Loucy (cell line): ENCODE results near the gene MLST8.

Experiments
- H2AFZ ChIP-seq: fragments of 200-600 bp; sonication (generic); 2 replicates; pipeline ENCODE4 v1.6.0; 2016; ENCODE audit warnings: antibody characterized with exemption, mild to moderate bottlenecking, low read length, moderate library complexity
- H3F3A ChIP-seq: fragments of 200-600 bp; 2 replicates; pipeline ENCODE4 v1.6.0; 2016; ENCODE audit warnings: antibody characterized with exemption, low read depth, mild to moderate bottlenecking
- H3K27me3 ChIP-seq: fragments of 200-600 bp; sonication (generic); 2 replicates; pipeline ENCODE4 v1.6.1; 2014; ENCODE audit warnings: low read length, mild to moderate bottlenecking; ENCODE audit not compliant: insufficient read depth, poor library complexity, severe bottlenecking
- H3K36me3 ChIP-seq: fragments of 200-600 bp; sonication (generic); 2 replicates; pipeline ENCODE4 v1.6.1; 2016; ENCODE audit warnings: low read length; ENCODE audit not compliant: insufficient read depth
- H3K4me1 ChIP-seq: fragments of 200-600 bp; sonication (generic); 2 replicates; pipeline ENCODE4 v1.5.1; 2014; ENCODE audit warnings: low read length, mild to moderate bottlenecking; ENCODE audit not compliant: insufficient read depth, poor library complexity, severe bottlenecking
- H3K4me2 ChIP-seq: fragments of 200-600 bp; sonication (generic); 2 replicates; pipeline ENCODE4 v1.6.0; 2014; ENCODE audit warnings: antibody characterized with exemption, low read length, low read depth, mild to moderate bottlenecking; ENCODE audit not compliant: poor library complexity, severe bottlenecking
- H3K4me3 ChIP-seq: fragments of 200-600 bp; sonication (generic); 2 replicates; pipeline ENCODE4 v1.5.1; 2014; ENCODE audit warnings: low read length, mild to moderate bottlenecking, mixed read lengths; ENCODE audit not compliant: poor library complexity, severe bottlenecking
- H3K79me2 ChIP-seq: fragments of 200-600 bp; sonication (generic); 2 replicates; pipeline ENCODE4 v1.6.1; 2014; ENCODE audit warnings: low read length; ENCODE audit not compliant: insufficient read depth
- H3K9ac ChIP-seq: fragments of 200-600 bp; sonication (generic); 2 replicates; pipeline ENCODE4 v1.6.0; 2014; ENCODE audit warnings: mild to moderate bottlenecking, low read depth, low read length, moderate library complexity; ENCODE audit not compliant: poor library complexity, severe bottlenecking
- H3K9me2 ChIP-seq: fragments of 200-600 bp; sonication (generic); replicated peaks from 2 replicates; pipeline ENCODE4 v1.6.1; 2016; ENCODE audit warnings: low read depth, low read length, mixed read lengths
- H3K9me3 ChIP-seq: fragments of 200-600 bp; sonication (generic); 2 replicates; pipeline ENCODE4 v1.6.1; 2014; ENCODE audit warnings: mild to moderate bottlenecking, antibody characterized with exemption, low read length, low read depth; ENCODE audit not compliant: insufficient read depth
- H4K20me1 ChIP-seq: fragments of 200-600 bp; sonication (generic); 2 replicates; pipeline ENCODE4 v1.6.0; 2014; ENCODE audit warnings: antibody characterized with exemption, low read length, mild to moderate bottlenecking; ENCODE audit not compliant: insufficient read depth, poor library complexity, severe bottlenecking
- EZH2phosphoT487 ChIP-seq: fragments of 200-600 bp; IDR thresholded peaks from 2 replicates; pipeline ENCODE4 v1.6.1; 2018; ENCODE audit warnings: antibody characterized with exemption, mild to moderate bottlenecking, moderate library complexity, borderline replicate concordance
- TF ChIP-seq, protein P1 (sequence below): fragments of 200-600 bp; sonication (generic); conservative IDR thresholded peaks from 2 replicates; pipeline ENCODE4 v1.5.1; 2014; ENCODE audit warnings: mild to moderate bottlenecking, antibody characterized with exemption, low read length

MLST8 gene

DNA sequence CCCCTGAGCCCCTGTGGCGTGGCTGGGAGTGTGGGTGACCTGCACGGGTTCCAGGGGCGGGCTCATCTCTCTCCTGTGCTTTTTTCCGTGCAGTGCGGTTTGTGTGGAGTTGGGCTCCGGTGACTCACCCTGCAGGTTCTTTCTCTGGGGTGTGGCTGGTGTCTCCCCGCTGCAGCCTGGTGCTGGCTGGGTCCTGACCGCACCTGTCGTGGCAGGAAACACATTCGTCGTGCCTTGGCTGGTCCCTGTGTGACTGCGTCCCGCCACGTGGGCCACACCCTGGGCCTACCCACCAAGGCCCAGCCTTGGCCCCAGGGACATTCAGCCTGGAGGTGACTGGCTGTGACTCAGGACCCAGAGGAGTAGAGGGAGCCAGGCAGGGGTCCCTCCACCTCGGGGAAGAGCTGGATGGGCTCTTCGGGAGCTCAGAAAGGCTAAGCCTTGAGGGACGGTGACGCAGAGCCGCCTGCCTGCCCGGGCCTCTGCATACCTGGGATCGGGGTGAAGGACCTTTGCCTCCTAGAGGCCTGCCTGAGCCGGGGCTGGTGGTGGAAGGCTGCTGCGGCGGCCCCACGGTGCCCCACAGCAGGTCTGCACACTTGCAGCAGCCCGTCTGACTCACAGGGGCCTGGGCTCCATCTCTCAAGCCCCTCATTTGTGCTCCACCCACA is 41.9 kb upstream of the MLST8 start:
- H3K9me2 ChIP-seq, result no peaks in the 10 kb centered on the region
- peaks cover 6% of the 10 kb centered on the region for H4K20me1 ChIP-seq
- TF ChIP-seq, protein P1, sequence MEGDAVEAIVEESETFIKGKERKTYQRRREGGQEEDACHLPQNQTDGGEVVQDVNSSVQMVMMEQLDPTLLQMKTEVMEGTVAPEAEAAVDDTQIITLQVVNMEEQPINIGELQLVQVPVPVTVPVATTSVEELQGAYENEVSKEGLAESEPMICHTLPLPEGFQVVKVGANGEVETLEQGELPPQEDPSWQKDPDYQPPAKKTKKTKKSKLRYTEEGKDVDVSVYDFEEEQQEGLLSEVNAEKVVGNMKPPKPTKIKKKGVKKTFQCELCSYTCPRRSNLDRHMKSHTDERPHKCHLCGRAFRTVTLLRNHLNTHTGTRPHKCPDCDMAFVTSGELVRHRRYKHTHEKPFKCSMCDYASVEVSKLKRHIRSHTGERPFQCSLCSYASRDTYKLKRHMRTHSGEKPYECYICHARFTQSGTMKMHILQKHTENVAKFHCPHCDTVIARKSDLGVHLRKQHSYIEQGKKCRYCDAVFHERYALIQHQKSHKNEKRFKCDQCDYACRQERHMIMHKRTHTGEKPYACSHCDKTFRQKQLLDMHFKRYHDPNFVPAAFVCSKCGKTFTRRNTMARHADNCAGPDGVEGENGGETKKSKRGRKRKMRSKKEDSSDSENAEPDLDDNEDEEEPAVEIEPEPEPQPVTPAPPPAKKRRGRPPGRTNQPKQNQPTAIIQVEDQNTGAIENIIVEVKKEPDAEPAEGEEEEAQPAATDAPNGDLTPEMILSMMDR, result no peak
- TF ChIP-seq EZH2phosphoT487, result no peak
- H3K9me3 ChIP-seq, result no peaks in the 10 kb centered on the region
- no peaks in the 10 kb centered on the region for H3F3A ChIP-seq
- H3K27me3 ChIP-seq, result no peaks in the 10 kb centered on the region
- H3K9ac ChIP-seq, result no peak overlapping the region
- no peak overlapping the region for H2AFZ ChIP-seq
- H3K4me1 ChIP-seq, result no peaks in the 10 kb centered on the region
- peaks cover 45% of the 10 kb centered on the region; the same call in 1 of the 2 replicates for H3K79me2 ChIP-seq
- no peak overlapping the region for H3K4me2 ChIP-seq
- H3K36me3 ChIP-seq, result no peaks in the 10 kb centered on the region
- H3K4me3 ChIP-seq, result no peak overlapping the region

DNA sequence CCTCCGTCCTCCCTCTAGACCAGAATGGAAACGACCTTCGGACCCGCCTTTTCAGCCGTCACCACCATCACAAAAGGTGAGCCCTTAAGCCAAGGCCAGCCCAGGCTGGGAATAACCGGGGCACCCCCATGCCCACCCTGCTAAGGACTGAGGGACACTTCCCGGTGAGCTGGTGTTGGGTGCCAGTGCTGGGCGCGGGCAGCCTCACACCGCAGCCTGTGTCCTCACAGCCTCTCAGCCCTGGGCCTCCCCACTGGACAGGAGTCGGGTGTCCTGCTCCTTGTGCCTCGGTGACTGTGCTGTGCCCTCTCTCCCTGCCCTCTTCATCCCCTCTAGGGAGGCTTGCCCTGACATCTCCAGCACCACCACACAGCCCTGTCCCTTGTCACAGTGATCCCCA is 39.4 kb upstream of the MLST8 start:
- H3K4me3 ChIP-seq, result no peak overlapping the region
- H2AFZ ChIP-seq, result no peak overlapping the region
- H4K20me1 ChIP-seq, result no peaks in the 10 kb centered on the region
- H3K9me3 ChIP-seq, result no peaks in the 10 kb centered on the region
- no peak overlapping the region for H3K4me2 ChIP-seq
- no peaks in the 10 kb centered on the region for H3F3A ChIP-seq
- no peaks in the 10 kb centered on the region for H3K4me1 ChIP-seq
- TF ChIP-seq, protein P1, result no peak
- TF ChIP-seq EZH2phosphoT487, result no peak
- peaks cover 26% of the 10 kb centered on the region; the same call in 1 of the 2 replicates for H3K79me2 ChIP-seq
- H3K27me3 ChIP-seq, result no peaks in the 10 kb centered on the region
- no peaks in the 10 kb centered on the region for H3K36me3 ChIP-seq
- no peak overlapping the region for H3K9ac ChIP-seq
- no peaks in the 10 kb centered on the region for H3K9me2 ChIP-seq

DNA sequence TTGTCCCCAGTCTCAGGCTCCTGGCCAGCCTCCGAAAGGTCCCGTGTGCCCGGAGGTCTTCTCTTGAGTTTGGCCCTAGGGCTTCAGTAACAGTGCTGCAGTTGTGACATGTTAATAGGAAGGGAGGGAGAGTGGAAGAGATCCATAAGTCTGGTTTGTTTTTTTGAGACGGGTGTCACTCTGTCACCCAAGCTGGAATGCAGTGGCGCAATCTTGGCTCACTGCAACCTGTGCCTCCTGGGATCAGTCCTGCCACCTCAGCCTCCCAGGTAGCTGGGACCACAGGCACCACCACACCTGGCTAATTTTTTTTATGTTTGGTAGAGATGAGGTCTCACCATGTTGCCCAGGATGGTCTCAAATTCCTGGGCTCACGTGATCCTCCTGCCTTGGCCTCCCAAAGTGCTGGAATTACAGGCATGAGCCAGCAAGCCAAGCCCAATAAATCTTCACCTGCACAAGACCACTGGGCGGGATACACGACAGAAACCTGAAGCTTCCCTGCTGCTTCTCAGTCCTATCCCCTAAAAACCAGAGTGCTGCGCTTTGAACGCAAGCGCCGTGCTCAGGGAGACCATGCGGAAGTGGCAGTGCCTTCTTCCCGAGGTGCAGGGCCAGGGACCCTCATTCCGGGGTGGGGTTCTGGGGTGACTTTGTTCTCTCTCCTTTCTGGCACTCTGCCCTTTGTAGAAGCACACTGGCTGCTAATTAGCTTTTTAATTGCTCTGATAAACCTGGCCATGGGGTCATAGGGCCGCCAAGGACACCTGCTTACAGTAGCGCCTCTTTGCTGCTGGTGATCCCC is 38.8 kb upstream of the MLST8 start:
- H3K36me3 ChIP-seq, result no peaks in the 10 kb centered on the region
- peaks cover 23% of the 10 kb centered on the region; the same call in 1 of the 2 replicates for H3K79me2 ChIP-seq
- H3K4me3 ChIP-seq, result no peak overlapping the region
- no peak overlapping the region for H3K9ac ChIP-seq
- H3K27me3 ChIP-seq, result no peaks in the 10 kb centered on the region
- no peaks in the 10 kb centered on the region for H3K4me1 ChIP-seq
- TF ChIP-seq EZH2phosphoT487, result no peak
- TF ChIP-seq, protein P1, result no peak
- no peak overlapping the region for H2AFZ ChIP-seq
- H3K4me2 ChIP-seq, result no peak overlapping the region
- no peaks in the 10 kb centered on the region for H3F3A ChIP-seq
- no peaks in the 10 kb centered on the region for H3K9me2 ChIP-seq
- no peaks in the 10 kb centered on the region for H4K20me1 ChIP-seq
- no peaks in the 10 kb centered on the region for H3K9me3 ChIP-seq
